SU-DHL-6 (cell line): Measurements from ENCODE around the gene EPB41L2.

Experiments used
- H2AFZ ChIP-seq: fragments of 200-600 bp; sonication (generic); 2 replicates; pipeline ENCODE4 v1.6.1; 2014; ENCODE audit warnings: low read depth, mild to moderate bottlenecking, moderate library complexity, mixed read lengths, antibody characterized with exemption, low read length; ENCODE audit not compliant: severe bottlenecking
- H3F3A ChIP-seq: fragments of 200-600 bp; shearing (Covaris generic); 2 replicates; pipeline ENCODE4 v1.6.0; 2016; ENCODE audit warnings: antibody characterized with exemption, mild to moderate bottlenecking; ENCODE audit not compliant: insufficient read depth
- H3K27ac ChIP-seq: fragments of 200-600 bp; sonication (generic); 2 replicates; pipeline ENCODE4 v1.5.1; 2016; ENCODE audit warnings: low read depth, mild to moderate bottlenecking, low read length, moderate library complexity, mixed read lengths
- H3K27me3 ChIP-seq: fragments of 200-600 bp; sonication (generic), shearing (Covaris generic); 2 replicates; pipeline ENCODE4 v1.6.0; 2014; ENCODE audit warnings: mild to moderate bottlenecking, low read length
- H3K36me3 ChIP-seq: fragments of 200-600 bp; sonication (generic); 2 replicates; pipeline ENCODE4 v1.6.1; 2014; ENCODE audit warnings: mild to moderate bottlenecking, low read length, mixed read lengths
- H3K4me2 ChIP-seq: fragments of 300-600, 200-600 bp; shearing (Covaris generic), sonication (generic); 2 replicates; pipeline ENCODE4 v1.6.0; 2014; ENCODE audit warnings: low read length, low read depth, mild to moderate bottlenecking; ENCODE audit not compliant: poor library complexity, severe bottlenecking
- H3K4me3 ChIP-seq: fragments of 200-600 bp; sonication (generic); 2 replicates; pipeline ENCODE4 v1.5.1; 2014; ENCODE audit warnings: antibody characterized with exemption, low read length, mild to moderate bottlenecking, mixed read lengths; ENCODE audit not compliant: insufficient read depth, poor library complexity, severe bottlenecking
- H3K79me2 ChIP-seq: fragments of 200-600 bp; sonication (generic); 2 replicates; pipeline ENCODE4 v1.6.1; 2014; ENCODE audit warnings: mild to moderate bottlenecking, low read length, moderate library complexity; ENCODE audit not compliant: insufficient read depth
- H3K9ac ChIP-seq: fragments of 200-600 bp; sonication (generic); 2 replicates; pipeline ENCODE4 v1.7.0; 2014; ENCODE audit warnings: mild to moderate bottlenecking, low read length
- H3K9me2 ChIP-seq: fragments of 200-600 bp; sonication (generic); replicated peaks from 2 replicates; pipeline ENCODE4 v1.6.1; 2014; ENCODE audit warnings: low read length; ENCODE audit not compliant: insufficient read depth
- H3K9me3 ChIP-seq: fragments of 200-600 bp; sonication (generic); 2 replicates; pipeline ENCODE4 v1.6.1; 2014; ENCODE audit warnings: low read length, mixed read lengths; ENCODE audit not compliant: insufficient read depth
- H4K20me1 ChIP-seq: fragments of 200-600 bp; sonication (generic); 2 replicates; pipeline ENCODE4 v1.6.1; 2014; ENCODE audit warnings: low read depth, mild to moderate bottlenecking, antibody characterized with exemption, low read length, moderate library complexity, mixed read lengths
- CTCF ChIP-seq: fragments of 200-600 bp; sonication (generic); IDR thresholded peaks from one replicate; pipeline ENCODE4 v1.5.1; 2017; ENCODE audit warnings: antibody characterized with exemption, mild to moderate bottlenecking, low read length, moderate library complexity; ENCODE audit not compliant: insufficient read depth, poor library complexity, severe bottlenecking
- EZH2phosphoT487 ChIP-seq: fragments of 200-600 bp; sonication (generic), shearing (Covaris generic); conservative IDR thresholded peaks from 2 replicates; pipeline ENCODE4 v1.6.1; 2018; ENCODE audit warnings: mild to moderate bottlenecking, antibody characterized with exemption, low read length, moderate library complexity, mixed read lengths

The EPB41L2 gene

DNA sequence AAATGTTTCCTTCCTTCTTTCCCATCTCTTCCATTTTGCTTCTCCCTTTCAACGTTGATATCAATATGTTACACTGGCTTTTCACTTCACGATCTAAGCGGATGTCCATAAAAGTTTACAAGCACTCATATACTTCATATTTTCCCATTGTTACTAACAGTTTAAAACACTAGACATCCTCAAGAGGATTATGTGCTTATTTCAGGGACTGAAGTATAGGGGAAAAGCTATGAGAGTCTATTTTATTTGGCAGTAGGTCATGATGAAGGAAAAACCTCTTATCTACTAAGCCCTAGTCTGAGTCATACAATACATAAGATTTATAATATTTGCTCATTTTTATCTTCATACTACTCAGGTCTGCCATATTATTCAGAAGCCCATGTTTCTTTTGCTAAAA, 20.6 kb upstream of the EPB41L2 start:
- Histone ChIP-seq H3K9me2 (no peaks in the 10 kb centered on the region), H3K9ac (no peak overlapping the region), H3K27ac (no peak overlapping the region), H3K79me2 (no peaks in the 10 kb centered on the region), H4K20me1 (no peaks in the 10 kb centered on the region), H3K36me3 (no peaks in the 10 kb centered on the region), H3K9me3 (no peaks in the 10 kb centered on the region), H3F3A (no peaks in the 10 kb centered on the region), H3K4me3 (no peak overlapping the region), H3K4me2 (no peak overlapping the region), H3K27me3 (no peaks in the 10 kb centered on the region), H2AFZ (no peak overlapping the region)
- TF ChIP-seq EZH2phosphoT487: no peak
- TF ChIP-seq CTCF: no peak

GRCh38 chr6:131082335-131082734, 19.3 kb upstream of the EPB41L2 start:
- no peak overlapping the region for H3K27ac ChIP-seq
- H3K9me3 ChIP-seq: no peaks in the 10 kb centered on the region
- no peaks in the 10 kb centered on the region for H4K20me1 ChIP-seq
- H3F3A ChIP-seq: no peaks in the 10 kb centered on the region
- H3K9ac ChIP-seq: no peak overlapping the region
- H3K79me2 ChIP-seq: no peaks in the 10 kb centered on the region
- H2AFZ ChIP-seq: no peak overlapping the region
- no peak for TF ChIP-seq CTCF
- TF ChIP-seq EZH2phosphoT487: no peak
- H3K4me3 ChIP-seq: no peak overlapping the region
- no peaks in the 10 kb centered on the region for H3K27me3 ChIP-seq
- no peaks in the 10 kb centered on the region for H3K36me3 ChIP-seq
- no peak overlapping the region for H3K4me2 ChIP-seq
- no peaks in the 10 kb centered on the region for H3K9me2 ChIP-seq

- H3K27me3 ChIP-seq: no peaks in the 10 kb centered on the region
- no peaks in the 10 kb centered on the region for H3K36me3 ChIP-seq
- H3K4me3 ChIP-seq: no peak overlapping the region
- H3K79me2 ChIP-seq: no peaks in the 10 kb centered on the region
- H4K20me1 ChIP-seq: no peaks in the 10 kb centered on the region
- no peak overlapping the region for H3K4me2 ChIP-seq
- H3K9me3 ChIP-seq: no peaks in the 10 kb centered on the region
- no peak overlapping the region for H3K27ac ChIP-seq
- no peak for TF ChIP-seq CTCF
- TF ChIP-seq EZH2phosphoT487: no peak
- H2AFZ ChIP-seq: no peak overlapping the region
- H3K9ac ChIP-seq: no peak overlapping the region
- no peaks in the 10 kb centered on the region for H3F3A ChIP-seq
- no peaks in the 10 kb centered on the region for H3K9me2 ChIP-seq
Observed at GRCh38 chr6:131080084-131080483, 17.0 kb upstream of the EPB41L2 start.

GRCh38 chr6:131073577-131073976, 10.5 kb upstream of the EPB41L2 start:
- H2AFZ ChIP-seq: no peak overlapping the region
- H3K9me3 ChIP-seq: no peaks in the 10 kb centered on the region

More at GRCh38 chr6:131073577-131073976, 10.5 kb upstream of the EPB41L2 start:
- Histone ChIP-seq H3K79me2 (no peaks in the 10 kb centered on the region), H3K27me3 (no peaks in the 10 kb centered on the region), H3K27ac (no peak overlapping the region), H3K4me3 (no peak overlapping the region), H3K9me2 (no peaks in the 10 kb centered on the region), H3K4me2 (no peak overlapping the region), H3K36me3 (no peaks in the 10 kb centered on the region), H3F3A (no peaks in the 10 kb centered on the region), H4K20me1 (no peaks in the 10 kb centered on the region), H3K9ac (no peak overlapping the region)
- no peak for TF ChIP-seq CTCF
- TF ChIP-seq EZH2phosphoT487: no peak
